Measurements from ENCODE around the gene IL32.
"Not testable (repeated sequence)": the region's sequence is repeated elsewhere in the genome, so short reads cannot be mapped to it uniquely, and the experiment has no call there.

The IL32 gene

DNA sequence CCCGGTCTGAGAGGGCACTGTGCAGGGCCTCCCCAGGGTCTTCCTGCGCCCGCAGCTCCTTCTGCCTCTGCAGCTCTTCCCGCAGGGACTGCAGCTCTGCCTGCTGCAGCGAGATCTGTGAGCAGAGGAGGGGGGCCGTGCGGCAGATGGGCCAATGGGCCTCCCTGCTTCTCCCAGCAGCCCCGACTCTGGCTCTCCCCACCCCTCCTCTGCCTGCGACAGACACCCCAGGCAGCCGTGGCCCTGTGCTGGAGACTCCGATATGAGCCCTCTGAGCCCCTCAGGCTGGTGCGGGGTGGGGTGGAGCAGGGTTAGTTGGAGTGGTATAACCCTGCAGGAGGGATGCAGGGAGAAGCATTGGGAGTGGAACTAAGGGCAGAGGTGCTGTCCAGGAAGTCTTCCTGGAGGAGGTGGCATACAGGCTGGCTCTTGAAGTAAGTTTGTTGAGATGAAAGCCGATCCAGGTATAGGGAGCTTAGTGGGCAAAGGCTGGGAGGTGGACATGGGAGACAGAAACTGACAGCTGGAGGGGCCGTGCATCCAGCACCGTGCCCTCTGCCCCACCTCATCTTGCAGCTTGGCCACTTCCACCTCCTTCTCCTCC is 36.6 kb upstream of the IL32 start:
- no peak for DNase-seq

- no peak for DNase-seq
Measured at GRCh38 chr16:3029491-3030221, 35.8 kb upstream of the IL32 start.

- DNase-seq = no peak
Measured at GRCh38 chr16:3030222-3031212, 34.9 kb upstream of the IL32 start.

GRCh38 chr16:3032624-3033023 is 32.8 kb upstream of the IL32 start:
- DNase-seq = no peak

- DNase-seq = no peak
Measured at GRCh38 chr16:3035289-3035971, 30.0 kb upstream of the IL32 start.

GRCh38 chr16:3035972-3036725 is 29.3 kb upstream of the IL32 start:
- no peak for DNase-seq

DNA sequence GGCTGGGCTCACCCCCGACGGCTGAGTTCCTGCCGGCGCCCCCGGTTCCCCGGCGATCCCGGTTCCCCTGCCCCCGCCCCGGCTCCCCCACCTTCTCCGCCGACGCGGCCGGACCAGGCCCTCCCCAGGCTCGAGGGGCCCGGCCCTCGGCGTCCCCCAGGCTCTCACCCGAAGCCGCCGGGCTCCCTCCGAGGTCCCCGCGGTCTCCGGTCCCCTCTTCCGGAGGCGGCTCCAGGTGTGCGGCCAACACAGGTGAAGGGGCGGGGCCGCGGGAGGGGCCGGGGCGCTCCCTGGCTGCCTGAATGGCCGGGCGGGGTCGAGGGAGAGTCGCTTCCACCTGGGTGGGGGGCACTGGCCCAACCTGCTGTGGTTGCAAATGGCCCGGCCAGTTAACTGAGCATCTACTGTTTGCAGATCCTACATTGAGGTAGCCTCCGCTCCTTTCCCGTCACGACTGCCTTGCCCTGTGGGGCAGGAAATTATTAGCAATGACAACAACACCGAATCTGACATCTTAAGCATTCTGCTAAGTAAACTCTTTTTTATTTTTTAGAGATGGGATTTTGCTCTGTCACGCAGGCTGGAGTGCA is 28.6 kb upstream of the IL32 start, which contains the start of gene BICDL2:
Gene BICDL2 (minus strand): TSS at position 219 of the 590 bp plus-strand sequence. CDS start 1,448 bp downstream, outside the sequence.
- no peak for DNase-seq

- no peak for DNase-seq
Measured at GRCh38 chr16:3038256-3038655, 27.2 kb upstream of the IL32 start.

- DNase-seq = no peak
Measured at GRCh38 chr16:3038896-3039295, 26.5 kb upstream of the IL32 start.

- DNase-seq = no peak
Measured at GRCh38 chr16:3042376-3042775, 23.1 kb upstream of the IL32 start.

GRCh38 chr16:3044708-3045107 is 20.7 kb upstream of the IL32 start:
- no peak for DNase-seq

GRCh38 chr16:3045758-3046640 is 19.4 kb upstream of the IL32 start, which contains the start of gene MMP25:
MMP25 (plus strand) TSS chr16:3046561; CDS start chr16:3046918, 357 bp downstream.
- no peak for DNase-seq

- no peak for DNase-seq
Measured at GRCh38 chr16:3046641-3047386, 18.6 kb upstream of the IL32 start.

DNA sequence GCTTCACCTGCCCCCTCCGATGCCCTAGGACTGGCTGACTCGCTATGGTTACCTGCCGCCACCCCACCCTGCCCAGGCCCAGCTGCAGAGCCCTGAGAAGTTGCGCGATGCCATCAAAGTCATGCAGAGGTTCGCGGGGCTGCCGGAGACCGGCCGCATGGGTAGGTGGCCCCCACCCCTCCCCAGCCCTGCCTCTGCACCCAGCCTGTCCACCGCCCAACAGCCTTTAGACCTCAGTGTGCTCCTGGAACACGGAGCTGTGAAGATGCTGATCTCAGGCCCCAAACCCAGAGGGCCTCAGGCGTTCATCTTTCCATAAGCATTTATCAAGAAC is 18.1 kb upstream of the IL32 start:
- DNase-seq = no peak

- DNase-seq = no peak
Measured at GRCh38 chr16:3049921-3050481, 15.4 kb upstream of the IL32 start.

- DNase-seq = no peak
Measured at GRCh38 chr16:3050487-3050886, 15.0 kb upstream of the IL32 start.

- no peak for DNase-seq
Measured at GRCh38 chr16:3051009-3051408, 14.4 kb upstream of the IL32 start.

GRCh38 chr16:3051494-3051893 is 13.9 kb upstream of the IL32 start:
- no peak for DNase-seq

- not testable (repeated sequence) for DNase-seq
Measured at GRCh38 chr16:3052571-3053329, 12.7 kb upstream of the IL32 start.

Data from NCI-H446 (cell line).